CD4-positive, alpha-beta T cell treated with Interferon gamma for 1 hour (primary cell): ENCODE data around the gene TAL2.

Source experiments
- DNase-seq: peaks from one replicate; pipeline ENCODE4 v3.0.0-alpha.2; 2020

Gene TAL2

DNA sequence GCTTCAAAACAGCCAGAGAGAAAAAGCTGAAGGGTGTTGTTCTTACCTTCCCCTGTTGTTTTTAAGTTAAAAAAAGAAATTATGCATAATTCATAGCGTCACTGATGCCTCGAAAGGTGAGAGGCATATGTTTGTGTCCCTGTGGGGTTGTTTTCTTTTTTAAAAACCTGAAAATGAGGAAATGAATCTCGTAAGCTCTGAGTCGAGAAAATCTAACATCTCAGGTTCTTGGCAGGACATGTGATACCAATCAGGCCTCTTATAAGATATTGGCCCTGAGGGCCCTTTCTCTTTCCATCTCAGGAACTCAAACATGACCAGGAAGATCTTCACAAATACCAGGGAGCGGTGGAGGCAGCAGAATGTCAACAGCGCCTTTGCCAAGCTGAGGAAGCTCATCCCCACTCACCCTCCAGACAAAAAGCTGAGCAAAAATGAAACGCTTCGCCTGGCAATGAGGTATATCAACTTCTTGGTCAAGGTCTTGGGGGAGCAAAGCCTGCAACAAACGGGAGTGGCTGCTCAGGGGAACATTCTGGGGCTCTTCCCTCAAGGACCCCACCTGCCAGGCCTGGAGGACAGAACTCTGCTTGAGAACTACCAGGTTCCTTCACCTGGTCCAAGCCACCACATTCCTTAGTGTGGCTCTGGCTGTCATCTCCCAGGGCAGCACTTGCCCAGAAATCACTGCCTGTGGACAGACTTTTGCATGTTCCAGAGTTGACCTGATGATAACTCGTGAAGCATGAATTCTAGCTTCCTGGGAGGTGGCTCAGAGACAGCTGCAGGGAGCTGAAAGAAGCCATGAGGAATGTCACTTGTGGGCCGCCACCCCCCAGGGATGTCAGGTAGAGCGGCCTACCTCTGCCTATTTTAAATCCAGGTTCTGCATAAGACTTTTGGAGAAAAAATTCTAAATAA is at the start of gene TAL2:
Gene TAL2, plus strand, starts transcription at position 274 of the 921 bp plus-strand sequence. Its CDS starts 40 bp downstream, at position 314.
- DNase-seq = no peak

DNA sequence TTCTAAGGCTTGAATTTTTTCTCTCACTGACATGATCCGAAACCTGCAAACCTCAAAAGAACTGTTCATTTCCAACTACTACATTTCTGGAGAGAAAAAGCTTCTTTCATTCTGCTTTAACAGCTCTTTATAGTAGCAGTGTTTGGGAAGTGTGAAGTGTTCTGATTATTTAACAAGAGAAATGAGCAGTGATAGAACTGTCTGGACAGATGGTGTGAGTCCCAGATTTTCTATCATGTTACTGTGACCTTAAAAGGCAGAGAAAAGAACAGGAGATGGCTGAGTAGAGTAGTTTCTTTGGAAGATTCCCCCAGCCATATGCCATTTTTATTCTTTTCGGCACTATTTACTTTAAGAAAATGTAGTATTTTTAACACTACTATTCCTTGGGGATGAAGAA is 41.3 kb upstream of the TAL2 start:
- no peak for DNase-seq

- no peak for DNase-seq
Measured at GRCh38 chr9:105625088-105625487, 37.2 kb upstream of the TAL2 start.

- no peak for DNase-seq
Measured at GRCh38 chr9:105632807-105633206, 29.4 kb upstream of the TAL2 start.

DNA sequence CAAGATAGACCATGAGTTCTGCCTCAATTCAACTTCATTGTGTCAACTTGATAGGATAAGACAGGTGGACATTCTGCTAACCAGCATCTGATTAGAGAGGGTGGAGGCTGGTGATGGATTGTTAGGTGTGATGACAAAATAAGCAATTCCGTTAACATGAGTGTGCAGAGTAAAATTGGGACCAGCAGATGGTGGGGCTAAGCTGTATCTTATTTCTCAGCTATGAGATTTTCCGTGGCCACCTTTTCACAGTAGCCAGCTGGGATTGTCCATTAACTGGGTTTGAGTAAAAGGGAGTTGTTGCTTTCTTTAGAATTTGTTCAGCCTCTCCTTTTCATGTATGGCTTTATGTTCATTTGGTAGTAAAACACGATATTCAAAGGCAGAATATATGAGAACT is 28.8 kb upstream of the TAL2 start:
- DNase-seq = no peak

DNA sequence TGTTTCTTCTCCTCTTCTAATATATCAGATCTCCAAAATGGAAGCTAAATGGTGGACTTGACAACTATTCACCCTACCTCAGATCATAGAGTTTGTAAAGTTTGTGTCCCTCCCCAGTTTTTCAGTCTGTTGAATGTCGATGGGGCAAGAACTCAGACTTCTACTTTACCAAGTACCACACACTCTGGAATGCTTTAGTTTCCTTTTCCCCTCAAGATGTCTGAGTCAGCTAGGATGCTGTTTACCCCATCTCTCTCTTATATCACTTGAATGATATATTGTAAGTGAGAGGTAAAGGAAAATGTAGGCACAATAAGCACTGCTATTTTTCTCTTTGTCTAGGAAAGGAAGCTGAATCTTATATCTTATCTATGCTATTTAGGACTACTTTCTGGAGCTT is 25.9 kb upstream of the TAL2 start:
- no peak for DNase-seq

GRCh38 chr9:105637787-105638395 is 24.4 kb upstream of the TAL2 start:
- no peak for DNase-seq

GRCh38 chr9:105639936-105640335 is 22.3 kb upstream of the TAL2 start:
- no peak for DNase-seq

DNA sequence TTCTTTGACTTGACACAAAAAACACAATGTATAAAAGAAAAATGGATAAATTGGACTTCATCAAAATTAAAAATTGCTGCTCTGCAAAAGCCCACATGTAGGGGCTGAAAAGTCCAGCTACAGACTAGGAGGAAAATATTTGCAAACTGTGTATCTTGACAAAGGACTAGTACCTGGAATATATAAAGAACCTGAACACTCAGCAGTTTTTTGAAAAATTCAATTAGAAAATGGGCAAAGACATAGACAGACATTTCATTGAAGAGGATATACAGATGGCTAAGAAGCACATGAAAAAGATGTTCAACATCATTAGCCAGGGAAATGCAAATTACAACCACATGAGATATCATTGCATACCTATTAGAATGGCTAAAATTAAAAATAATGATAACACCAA is 18.5 kb upstream of the TAL2 start:
- no peak for DNase-seq

GRCh38 chr9:105646879-105647594 is 15.2 kb upstream of the TAL2 start:
- no peak for DNase-seq

GRCh38 chr9:105647595-105648349 is 14.5 kb upstream of the TAL2 start:
- DNase-seq = no peak

DNA sequence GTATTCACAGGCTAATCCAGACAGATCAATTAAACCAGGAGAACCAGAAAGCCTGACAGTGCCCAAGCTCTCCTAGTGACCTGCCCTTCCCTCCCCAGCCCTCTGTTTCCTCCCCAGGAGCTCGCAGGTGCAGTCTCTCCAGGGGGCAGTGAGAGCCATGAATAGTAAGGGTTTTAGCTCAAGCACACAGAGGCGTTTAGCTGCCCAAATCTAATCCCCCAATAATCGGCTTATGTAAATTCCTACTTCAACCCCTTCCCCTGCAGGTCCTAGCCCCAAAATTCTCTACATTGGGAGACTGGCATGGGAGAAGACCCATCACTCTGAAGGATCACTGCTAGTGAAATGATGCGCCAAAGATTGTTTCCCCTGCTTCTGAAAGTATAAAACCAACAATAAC is 10.5 kb upstream of the TAL2 start:
- no peak for DNase-seq

DNA sequence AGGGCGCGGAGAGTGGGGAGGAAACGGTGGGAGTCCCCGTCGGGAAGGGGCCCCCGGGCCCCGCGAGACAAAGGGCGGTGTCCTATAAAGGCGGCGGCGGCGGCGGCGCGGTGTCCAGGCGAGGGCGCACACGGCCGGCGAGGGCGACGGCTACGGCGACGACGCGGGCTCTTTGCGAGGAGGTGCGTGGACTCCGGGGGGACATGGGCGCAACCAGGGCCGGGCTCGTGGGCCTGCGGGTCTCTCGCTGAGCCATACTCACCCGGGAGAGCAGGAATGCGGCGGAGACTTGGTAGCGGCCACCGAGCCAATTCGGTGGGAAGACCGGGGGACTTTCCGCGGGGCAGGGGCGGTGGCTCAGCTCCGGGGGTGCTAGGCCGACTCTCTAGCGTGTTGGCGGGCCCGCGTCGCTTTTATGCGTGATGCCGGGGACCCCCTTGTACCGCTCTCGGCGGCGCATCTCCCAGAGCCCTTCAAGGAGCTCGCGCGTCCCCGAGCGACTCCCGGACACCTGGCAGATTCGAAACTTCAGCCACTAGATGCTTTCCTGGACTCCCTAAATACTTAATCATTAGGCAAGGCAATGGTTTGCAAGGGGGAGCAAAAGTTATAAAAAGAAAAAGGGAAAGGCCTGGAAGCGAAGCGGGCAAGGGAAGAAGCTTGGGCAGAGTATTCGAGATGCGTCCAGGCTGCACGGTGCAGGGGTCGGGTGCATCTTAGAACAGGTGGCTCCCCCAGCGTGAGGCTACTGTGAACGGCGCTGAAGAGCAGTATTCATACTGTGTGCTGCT is 5.9 kb upstream of the TAL2 start:
- DNase-seq = no peak

DNA sequence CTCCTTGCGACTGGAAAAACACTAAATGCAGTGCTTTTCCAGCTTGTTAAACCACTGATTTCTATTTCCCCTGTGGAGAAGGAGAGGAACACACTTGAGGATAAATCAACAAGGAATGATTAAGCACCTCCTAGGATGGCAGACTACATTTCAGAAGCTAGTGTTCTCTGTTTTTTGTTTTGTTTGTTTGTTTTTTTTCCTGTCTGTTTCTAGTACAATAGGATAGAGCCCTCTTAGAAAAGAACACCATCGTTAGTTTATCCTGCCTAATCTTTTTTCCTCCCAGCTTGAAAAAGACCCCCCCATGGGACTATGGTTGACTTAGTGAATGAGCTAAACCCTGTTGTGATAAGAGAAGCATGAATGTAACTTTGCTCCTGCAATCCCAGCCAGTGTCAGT is 3.9 kb upstream of the TAL2 start:
- no peak for DNase-seq

DNA sequence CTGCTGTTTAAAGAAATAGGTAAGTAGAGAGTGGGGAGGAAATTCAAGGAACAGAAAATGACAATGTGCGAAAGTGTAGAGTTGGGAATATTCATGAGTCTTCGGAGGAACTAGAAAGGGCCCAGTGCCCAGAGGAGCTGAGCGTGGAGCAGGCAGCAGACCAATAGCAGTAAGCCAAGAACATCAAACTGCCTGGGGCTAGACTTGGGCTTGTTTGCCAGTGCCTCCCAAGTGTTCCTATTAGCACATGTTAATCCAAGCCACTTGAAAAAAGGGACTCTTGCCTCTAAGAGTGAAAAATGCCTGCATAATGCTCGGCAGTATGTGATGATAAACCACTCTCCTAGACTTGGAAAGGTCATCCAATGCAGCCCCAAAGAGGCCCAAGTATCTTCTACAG is 1.2 kb upstream of the TAL2 start:
- DNase-seq = no peak

DNA sequence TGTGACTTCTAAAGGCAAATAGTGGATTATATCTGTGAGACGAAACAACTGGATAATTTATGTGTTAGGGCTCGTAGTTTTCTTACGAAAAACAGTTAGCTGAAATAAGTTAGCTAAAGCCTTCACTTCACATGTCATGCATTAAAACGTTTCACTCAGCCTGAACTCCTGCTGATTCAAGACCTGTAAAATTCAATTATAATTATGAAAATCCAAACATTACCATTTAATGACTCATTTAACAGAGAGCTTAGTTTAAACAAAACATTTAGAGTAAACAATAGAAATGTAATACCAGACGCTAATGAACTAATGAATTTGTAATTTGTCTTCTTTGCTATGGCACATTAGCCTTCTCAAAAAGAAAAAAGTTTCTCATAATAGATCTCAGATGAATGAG is 1.7 kb downstream of the TAL2 start:
- DNase-seq = no peak

GRCh38 chr9:105667867-105668266 is 5.6 kb downstream of the TAL2 start:
- DNase-seq = no peak

DNA sequence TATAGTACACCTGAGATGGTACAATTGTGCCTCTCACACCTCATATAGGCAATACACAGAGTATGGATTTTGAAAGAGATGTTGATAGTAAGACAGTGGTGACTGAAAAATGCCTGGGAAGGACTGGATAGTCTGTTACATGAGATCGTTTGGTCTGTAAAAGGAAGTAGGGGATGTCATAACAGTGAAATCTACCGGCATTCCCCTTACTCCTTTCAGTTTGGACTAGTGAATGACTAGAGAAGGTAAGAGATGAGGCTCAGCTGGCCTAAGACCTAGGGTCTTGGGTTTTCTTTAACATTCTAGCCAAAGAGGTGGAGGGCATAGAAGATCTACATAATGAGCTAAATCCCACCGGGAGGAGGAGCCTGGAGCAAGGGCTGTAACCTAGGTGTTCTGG is 8.1 kb downstream of the TAL2 start:
- DNase-seq = no peak

DNA sequence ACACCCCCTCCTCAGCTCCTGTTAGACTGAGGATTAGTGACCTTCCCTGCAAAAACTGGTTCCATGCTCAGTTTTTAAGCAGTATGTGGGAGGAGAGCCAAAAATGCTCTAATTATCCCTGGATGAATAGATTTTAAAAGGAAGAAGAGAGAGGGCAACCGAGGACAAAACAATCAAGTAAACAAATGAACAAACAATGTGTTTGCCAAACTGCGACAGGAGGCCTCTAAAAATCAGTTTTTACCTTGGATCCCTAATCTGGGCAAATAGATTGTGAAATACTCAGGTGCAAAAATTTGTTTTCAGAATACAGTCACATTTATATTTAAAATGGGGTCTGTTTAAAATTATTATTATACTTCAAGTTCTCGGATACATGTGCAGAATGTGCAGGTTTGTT is 8.5 kb downstream of the TAL2 start:
- DNase-seq = no peak

GRCh38 chr9:105672711-105673234 is 10.5 kb downstream of the TAL2 start:
- DNase-seq = no peak

- DNase-seq = no peak
Measured at GRCh38 chr9:105673850-105674387, 11.7 kb downstream of the TAL2 start.
